Activated CD4-positive, CD25-positive, alpha-beta regulatory T cell treated with anti-CD3 and anti-CD28 coated beads, Interleukin-2, amount 50 U/mL, for 16 hours (primary cell): ENCODE measurements around the gene MYO3B.
"Not testable (repeated sequence)": the region's sequence is repeated elsewhere in the genome, so short reads cannot be mapped to it uniquely, and the experiment has no call there.

Experiments used
- DNase-seq: peaks from one replicate; pipeline ENCODE4 v3.0.0-alpha.2; 2020; ENCODE audit warnings: low read depth, low spot score

MYO3B gene

DNA sequence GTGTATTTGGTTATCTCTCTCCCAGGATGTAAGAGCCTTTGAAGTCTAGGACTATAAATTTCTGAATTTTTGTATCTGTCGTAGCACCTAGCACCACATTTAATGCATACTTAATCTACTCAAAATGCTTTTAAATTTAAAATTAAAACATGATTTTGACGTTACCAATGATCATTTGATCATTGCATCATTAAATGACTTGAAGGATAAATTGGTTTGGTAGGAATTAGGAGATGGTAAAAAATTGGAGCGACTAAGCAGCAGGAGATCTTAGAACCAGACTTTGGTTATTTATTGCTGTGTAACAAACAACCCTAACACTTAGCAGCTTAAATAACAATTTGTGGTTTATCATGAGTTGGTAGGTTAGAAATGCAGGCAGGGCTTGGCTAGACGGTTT lies 84.9 kb downstream of the MYO3B start:
- DNase-seq = no peak

DNA sequence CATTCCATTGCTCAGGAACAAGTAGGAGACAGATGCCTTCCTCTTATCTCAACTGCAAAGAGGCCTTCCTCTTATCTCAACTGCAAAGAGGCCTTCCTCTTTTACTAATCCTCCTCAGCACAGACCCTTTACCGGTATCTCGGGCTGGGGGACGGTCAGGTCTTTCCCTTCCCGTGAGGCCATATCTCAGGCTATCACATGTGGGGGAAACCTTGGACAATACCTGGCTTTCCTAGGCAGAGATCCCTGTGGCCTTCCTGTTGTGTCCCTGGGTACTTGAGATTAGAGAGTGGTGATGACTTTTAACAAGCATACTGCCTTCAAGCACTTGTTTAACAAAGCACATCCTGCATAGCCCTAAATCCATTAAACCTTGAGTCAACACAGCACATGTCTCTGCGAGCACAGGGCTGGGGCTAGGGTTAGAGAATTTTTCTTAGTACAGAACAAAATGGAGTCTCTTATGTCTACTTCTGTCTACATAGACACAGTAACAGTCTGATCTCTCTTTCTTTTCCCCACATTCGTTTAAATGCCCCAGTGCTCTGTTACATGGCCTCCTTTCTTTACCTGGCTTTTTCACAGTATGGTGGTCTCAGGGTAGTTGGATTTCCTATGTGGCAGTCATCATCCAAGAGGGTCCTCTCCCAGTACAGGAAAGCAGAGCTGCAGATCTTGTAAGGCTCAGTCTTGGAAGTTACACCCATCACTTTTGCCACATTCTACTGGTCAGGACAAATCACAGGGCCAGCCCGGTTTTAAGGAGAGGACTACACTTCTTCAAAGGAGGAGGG lies 86.0 kb downstream of the MYO3B start:
- DNase-seq = not testable (repeated sequence)

DNA sequence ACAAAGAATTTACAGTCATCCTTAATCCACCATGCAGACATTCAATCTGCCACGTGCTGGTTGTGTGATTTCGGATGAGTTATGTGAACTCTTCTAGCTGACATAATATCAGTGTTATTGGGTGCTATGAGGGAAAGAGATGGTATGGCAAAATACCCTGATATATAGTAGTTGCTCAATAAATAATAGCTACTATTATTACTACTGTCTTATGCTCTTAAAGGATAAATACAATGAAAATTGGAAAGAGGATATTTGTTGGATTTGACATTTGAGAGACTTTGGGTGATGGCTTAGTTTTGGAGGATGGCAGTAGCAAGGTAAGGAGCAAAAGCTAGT lies 86.5 kb downstream of the MYO3B start:
- no peak for DNase-seq

DNA sequence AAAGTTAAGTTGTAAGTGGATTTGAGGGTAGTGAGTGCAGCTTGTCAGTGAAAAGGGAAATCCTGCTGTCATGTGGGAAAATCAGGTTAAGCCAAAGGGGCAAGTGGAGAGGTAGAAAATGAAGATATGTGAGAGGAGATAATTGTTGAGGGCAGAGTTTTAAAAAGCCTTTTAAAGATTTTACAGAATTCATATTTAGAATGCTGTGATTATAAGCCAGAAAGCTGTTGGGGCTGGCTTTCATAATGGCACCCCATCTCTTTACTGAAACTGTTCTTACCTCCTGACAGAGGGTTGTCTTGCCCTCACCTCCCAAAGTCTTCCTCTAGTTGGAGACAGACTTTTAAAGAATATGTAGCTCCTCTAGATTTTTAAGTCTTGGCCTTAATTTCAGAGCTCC lies 86.9 kb downstream of the MYO3B start:
- no peak for DNase-seq

DNA sequence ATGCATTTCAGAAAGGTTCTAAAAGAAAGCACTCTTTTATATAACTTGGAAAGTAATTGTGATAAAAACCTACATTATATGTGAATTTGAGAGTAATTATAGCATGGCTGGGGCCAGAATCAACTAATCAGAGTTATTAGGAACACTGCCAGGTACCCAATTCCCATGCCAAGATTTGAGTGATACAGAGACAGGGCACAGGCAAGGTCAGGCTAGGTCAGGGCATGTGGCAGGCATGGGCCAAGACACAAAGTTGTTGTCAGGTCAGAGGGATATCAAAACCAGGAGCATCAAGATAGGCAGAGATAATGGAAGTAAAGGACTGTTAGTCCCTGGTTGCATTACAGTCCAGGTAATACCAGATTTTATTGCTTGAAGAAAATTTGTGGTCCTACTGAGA lies 87.4 kb downstream of the MYO3B start:
- no peak for DNase-seq

DNA sequence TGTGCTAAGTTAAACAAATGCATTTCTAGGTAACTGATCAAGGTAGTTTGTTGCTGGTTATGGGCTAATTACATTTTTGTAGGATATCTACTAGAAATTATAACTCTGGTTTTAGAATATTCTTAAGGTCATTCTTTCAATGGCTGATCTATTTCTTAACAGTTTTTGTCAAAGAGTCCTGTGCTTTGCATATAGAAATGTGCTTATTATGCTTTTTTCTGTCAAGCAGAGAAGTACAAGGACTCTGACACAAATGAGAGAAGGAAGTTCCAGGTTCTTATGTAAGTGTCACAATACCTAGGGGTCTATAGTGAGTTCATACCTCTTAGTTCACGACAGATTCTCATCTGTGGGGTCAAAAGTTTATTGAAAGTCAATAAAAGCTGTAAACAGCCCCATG lies 88.4 kb downstream of the MYO3B start:
- no peak for DNase-seq

DNA sequence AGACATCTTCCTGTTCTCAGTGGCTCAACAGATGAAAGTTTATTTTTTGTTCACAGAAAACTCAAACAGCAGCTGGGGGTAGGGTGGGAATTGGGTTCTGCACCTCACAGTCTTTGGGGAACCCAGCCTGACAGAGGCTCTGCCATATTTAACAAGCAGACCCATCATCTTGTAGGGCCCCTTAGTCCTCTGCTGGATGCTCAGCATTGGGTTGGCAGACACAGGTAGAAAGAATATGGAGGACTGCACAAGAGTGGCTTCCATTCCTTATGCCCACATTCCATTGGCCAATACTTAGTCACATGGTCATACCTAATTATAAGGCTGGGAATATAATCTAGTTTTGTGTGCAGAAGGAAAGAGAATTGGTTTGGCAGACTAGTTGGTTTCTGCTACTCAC lies 89.1 kb downstream of the MYO3B start:
- no peak for DNase-seq

DNA sequence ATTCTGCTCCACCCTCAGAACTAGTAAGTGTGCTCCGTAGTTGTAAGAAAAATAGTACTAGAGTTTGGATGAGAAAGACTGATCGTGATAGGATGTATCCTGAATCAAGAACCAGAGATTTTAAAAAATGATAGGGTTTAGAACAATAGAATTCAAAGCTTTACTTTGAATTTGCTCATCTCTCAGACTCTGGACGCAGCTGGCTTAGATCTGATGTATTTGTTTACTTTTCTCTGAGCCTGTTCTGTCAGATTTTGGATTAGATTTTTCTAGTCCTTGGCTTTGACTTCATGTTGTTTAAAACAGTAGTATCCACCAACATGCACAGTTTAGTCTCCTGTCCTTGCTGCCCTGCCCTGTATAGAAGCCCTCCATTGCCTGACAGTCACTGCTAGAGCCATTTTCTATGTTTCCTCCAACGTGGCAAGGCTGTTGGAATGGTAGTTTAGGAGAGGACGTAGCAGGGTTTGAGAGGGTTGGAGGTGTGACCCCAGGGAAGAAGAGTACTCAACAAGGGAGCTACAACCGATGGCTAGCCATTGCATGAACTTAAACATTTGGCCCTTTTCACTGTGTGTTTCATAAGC lies 92.4 kb downstream of the MYO3B start:
- DNase-seq = no peak

DNA sequence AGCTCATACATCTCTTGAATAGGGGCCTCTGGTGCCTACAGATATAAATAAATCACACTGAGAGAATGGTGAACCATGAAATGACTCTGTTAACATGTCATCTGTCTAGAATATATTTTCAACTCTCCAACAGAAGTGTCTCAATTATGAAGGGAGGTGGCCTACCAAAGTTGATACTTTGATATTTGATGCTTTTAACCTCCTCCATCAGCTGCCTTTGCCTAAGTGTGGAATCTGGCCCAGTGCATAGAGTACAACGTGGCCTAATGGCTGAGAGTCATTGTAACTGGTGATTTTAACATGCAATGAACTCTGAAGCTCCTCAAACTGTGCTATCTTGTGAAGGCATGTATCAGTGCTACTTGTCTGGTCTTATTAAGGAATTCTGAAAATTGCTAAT lies 93.4 kb downstream of the MYO3B start:
- DNase-seq = no peak

DNA sequence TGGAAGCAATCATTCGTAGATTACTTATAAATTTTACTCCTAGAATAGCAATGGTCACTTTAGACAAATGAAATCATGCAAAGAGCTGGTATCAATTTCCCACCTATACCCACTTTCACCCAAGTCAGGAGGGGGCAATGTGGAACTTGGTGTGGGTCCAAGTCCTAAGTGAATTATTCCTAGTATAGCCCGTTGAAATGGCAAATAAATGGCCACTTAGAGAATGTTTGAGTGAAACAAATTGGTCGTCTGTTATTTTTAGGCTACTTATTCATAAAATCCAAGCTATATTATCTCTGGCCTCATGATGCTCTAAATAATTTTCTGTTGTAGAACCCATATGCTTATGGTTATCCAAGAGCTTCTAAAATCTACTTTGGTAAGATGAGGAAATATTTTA lies 98.1 kb downstream of the MYO3B start:
- no peak for DNase-seq

DNA sequence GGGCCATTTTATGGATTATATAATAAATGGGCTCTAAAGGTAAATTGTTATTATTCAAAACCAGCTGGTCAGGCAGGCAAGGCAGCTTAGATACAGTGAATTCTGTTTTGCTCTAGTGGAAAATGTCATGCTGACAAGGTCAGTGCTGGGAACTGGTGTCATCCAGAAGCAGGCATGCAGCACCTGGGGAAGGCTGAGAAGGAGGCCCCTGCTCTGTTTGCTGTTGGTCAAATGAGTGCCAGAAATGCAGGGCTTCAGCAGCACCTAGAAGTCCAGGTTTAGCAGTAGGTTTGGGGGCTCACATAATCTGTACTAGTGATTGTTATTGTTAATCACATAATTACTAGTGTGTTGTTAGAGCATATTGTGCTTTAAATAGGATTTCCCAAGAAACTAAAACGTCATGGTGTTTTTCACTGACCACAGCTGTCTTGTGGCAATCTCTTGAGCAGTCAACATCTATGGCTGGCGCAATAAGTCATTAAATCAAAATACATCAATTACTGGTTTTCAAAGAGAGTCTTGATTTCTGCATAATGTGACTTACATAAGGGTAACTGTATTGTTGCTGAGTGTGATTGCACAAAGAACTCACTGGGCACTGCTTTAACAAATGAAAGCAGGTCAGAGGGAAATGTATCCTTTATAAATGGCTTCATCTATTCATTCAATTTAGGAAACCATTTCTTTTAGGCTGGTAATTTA lies 99.1 kb downstream of the MYO3B start:
- DNase-seq = no peak

DNA sequence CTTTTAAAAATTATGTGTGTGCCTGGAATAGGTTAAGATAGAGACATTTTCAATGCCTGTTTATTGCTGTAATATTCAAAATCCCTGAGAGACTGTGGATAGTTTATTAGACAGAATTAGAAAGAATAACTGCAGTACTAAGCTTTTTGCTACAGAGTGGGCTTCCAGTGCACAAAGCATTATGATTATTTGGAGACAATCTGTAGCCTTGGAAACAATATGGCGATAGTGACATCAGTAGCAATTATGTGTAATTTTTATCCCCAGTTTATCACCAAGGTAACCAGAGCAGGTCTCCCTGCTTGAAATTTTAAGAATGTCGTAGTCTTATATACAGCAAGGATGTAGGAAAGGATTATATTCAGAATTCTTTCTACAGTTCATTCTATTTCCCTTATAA lies 100.0 kb downstream of the MYO3B start:
- DNase-seq = no peak

DNA sequence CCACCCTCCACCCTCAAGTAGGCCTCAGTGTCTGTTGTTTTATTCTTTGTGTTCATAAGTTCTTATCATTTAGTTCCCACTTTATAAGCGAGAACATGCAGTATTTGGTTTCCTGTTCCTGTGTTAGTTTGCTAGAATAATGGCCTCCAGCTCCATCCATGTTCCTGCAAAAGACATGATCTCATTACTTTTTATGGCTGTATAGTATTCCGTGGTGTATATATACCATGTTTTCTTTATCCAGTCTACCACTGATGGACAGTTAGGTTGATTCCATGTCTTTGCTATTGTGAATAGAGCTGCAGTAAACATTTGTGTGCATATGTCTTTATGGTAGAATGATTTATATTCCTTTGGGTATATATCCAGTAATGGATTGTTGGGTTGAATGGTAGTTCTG lies 101.7 kb downstream of the MYO3B start:
- not testable (repeated sequence) for DNase-seq

DNA sequence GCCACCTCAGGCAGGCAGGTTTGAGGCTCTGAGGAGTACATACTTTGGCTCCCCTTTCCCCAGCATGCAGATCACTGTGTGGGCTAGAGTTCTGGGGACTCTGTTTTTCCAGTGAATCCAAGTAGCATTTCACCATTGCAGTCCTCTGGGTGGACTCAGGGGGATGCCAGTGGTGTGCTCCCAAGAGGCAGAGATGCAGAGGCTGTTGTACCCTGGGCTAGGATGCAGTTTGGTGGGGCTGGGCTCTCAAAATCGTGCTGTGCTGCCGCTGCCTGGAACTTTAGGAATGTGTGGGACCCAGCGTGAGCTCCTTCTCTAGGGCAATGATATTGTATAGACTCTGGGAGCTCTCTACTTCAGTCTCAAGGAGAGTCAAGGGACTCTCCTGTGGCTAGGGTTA lies 104.9 kb downstream of the MYO3B start:
- no peak for DNase-seq

DNA sequence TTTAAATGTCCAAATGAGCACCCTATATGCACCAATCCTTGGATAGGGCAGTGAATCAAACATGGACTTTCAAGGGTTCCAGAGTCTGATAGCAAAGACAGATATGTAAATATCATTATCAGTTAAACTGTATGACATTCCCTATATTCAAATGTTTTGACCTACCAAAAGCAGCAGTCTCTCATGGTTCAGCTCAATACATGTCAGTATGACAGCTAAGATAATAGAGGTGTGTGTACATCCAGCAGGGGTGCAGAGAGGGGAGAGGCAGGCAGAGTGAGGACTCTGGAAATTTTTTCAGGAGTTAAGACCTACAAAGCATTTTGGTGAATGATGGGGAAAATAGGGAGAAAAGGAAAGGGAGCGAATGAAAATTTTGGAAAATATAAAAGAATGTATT lies 106.3 kb downstream of the MYO3B start:
- DNase-seq = no peak

DNA sequence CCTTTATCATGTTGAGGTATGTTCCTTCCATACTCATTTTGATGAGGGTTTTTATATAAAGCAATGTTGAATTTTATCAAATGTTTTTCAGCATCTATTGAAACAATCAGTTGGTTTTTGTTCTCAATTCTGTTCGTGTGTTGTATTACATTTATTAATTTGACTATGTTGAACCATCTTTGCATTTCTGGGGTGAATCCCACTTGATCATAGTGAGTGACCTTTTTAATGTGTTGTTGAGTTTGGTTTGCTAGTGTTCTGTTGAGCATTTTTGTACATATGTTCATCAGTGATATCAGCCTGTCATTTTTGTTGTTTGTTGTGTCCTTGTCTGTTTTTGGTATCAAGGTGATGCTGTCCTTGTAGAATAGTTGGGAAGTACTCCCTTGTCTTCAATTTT lies 110.9 kb downstream of the MYO3B start:
- no peak for DNase-seq

DNA sequence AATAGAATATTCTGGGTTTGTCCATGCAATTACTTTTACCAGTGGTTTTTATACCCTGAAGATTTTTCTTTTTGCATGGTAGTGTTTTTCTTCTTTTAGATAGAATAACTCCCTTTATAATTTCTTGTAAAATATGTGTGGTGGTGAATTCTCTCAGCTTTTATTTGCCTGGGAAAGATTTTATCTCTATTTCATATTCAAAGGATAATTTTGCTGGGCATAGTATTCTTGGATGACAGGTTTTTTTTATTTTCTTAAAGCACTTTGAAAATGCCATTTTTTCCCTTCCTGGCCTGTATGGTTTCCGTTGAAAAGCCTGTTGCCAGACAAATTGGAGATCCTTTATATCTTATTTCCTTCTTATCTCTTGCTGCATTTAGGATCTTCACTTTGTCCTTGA lies 113.5 kb downstream of the MYO3B start:
- no peak for DNase-seq

DNA sequence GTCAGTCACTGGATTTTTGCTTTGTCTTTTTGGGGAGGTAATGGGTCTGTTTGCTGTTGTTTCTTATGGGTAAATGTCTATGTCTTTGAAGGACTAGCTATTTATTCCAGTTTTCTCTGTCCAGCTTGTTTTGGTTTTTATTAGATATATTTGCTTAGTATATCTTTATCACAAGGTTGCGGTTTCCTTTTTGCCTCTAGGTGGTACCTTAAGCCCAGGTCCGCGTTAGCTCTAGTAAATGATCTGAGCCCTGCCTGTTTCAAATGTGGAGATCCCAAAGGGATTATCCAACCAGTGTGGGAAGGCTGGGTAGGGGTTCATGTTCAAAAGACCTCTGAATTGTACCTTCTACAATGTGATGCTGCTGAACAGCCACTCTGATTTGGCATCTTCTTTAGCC lies 114.5 kb downstream of the MYO3B start:
- DNase-seq = no peak

DNA sequence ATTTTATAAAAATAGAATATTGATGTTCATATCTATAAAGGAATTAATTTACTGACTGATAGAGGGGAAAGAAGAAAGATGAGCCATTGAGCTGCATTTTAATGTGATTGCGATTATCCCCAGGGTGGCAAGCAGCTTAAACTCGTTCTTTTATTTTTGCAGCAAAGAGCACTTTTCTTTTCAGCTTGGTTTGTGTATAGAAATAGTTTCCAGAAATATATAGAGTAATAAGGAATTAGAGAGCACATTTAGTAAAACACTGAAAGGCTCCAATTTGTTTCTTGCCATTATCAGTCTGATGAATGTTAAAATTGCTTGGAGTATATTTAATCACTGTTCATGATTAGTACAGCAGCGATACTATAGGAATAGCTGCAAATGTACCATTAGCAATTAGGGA lies 119.5 kb downstream of the MYO3B start:
- no peak for DNase-seq

DNA sequence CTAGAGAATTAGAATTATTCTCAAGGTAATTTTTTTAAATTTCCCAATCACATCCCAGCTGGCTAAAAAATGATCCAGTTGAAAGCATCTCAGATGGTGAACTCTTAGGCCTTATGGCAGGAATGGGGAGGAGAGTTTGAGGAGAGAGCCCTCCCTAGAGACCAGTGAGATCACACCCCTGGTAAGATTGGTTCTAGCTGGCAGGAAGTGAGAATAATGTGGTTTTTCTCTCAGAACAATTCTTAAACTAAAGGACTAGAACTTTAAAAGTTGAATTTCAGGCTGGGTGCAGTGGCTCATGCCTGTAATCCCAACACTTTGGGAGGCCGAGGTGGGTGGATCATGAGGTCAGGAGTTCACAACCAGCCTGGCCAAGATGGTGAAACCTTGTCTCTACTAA lies 120.2 kb downstream of the MYO3B start:
- DNase-seq = no peak

DNA sequence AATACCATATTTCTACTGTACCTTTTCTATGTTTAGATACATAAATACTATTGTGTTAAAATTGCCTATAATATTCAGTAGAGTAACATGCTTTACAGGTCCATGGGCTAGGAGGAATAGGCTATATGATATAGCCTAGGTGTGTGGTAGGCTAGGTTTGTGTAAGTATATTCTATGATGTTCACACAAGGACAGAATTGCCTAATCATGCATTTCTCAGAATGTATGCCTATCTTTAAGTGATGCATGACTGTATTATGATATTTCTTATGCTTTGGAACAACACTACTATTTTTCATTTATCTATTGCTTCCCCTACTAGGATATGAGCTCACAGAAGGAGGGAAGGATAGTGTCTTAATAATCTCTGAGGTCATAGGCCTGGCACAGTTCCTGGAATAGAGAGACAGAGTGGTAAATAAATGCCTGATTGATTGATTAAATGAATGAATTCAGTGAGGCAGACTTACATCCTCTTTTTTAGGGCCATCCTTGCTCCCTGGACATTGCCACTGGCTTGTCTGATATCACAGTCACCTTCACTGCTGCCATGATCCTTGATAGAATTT lies 121.0 kb downstream of the MYO3B start:
- DNase-seq = no peak

DNA sequence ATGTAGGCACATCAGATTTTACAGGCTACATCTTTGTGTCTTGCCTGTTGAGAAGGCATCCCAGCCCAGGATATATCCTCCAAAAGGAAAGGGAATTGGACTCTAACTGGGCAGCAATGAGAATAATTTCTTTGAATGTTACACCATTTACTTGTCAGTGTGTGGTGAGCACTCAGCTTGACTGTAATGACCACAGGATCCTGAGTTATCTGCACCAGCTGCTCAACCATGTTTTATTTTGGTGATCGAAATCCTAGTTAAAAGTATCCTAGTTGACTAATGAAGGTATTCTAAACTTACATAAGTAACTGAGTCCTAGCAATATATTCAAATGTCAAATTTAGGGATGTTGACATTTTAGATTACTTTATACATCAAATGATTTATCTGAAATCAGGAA lies 123.0 kb downstream of the MYO3B start:
- no peak for DNase-seq

DNA sequence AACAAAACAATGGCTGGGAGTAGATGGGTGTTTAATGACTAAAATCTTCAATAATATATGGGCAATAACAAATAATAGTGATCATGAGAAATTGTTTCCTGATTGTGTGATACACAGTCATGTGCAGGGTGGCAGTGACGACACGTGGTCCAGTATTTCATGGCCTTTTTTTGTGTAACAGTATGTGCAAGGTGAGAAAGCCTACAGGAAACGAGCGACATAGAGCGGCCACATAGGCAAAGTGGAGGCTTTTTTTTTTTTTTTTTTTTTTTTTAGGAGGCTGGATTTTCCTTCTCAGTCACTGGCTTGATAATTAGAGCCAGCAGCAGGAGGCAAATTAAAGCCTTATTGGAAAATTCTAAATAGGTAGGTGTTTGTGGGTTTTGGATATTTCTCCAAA lies 123.7 kb downstream of the MYO3B start:
- DNase-seq = no peak
